ENCODE measurements around the gene ERBB2.

- no peak for TF ChIP-seq TAF1 (CRISPR knock-in tag; IDR thresholded peaks at IDR 0.05)
- TF ChIP-seq PCBP1 (IDR thresholded peaks at IDR 0.05; ENCODE audit: borderline replicate concordance, low read depth, low read length) = no peak
- TF ChIP-seq TBP (CRISPR knock-in tag; IDR thresholded peaks at IDR 0.05) = no peak
- no peak for TF ChIP-seq ZBTB33 (CRISPR knock-in tag; IDR thresholded peaks at IDR 0.05)
- no peak for TF ChIP-seq ZNF232 (CRISPR knock-in tag; IDR thresholded peaks at IDR 0.05; ENCODE audit: borderline replicate concordance)
Observed at GRCh38 chr17:39667262-39667944, 32.5 kb upstream of the ERBB2 start.
